GM21381 (cell line): ENCODE measurements around the gene POLL.

Experiments used
- ATAC-seq: cut with Tn5 transposase; IDR thresholded peaks from one replicate; pipeline ENCODE4 v1.9.1; 2021; ENCODE audit warnings: mild to moderate bottlenecking, moderate library complexity; ENCODE audit not compliant: unreplicated experiment

The POLL gene

DNA sequence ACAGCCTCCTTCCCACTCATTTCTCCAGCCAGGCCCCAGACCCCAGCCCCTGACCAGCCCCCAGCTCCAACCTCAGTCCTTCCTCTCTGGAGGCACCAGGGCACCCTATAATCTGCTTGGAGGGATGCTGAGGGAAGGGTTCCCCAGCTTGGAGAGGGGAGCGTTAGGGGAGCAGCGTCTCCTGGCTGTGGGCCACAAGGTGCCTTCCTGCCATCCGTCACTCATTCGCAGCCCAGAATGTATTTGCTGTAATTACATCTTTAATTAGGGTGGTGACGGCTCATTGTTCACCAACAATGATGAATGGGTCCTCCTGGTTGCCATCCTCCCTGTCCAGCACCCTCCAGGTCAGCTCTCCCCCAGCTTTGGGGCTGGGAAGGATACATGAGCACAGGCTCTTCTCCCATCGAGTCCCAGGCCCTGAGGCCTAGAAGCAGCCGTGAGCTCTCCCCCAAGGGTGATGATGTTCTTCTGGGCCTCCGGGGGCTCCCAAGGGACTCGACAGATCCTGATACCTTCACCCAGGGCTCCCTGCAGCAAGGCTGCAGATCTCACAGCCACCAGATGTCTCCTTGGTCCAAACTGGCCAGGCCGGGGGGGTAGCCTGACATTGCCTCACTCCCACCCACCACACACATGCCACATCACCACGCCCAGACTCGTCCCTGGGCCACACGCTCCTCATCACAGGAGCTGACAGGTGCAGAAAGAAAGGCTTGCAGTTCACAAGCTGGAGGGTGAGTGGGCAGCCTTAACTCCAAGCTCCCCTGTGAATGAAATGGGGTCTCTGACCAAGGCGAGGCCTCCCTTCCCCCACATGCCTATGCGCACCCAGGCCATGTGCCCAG, 26.8 kb downstream of the POLL start:
- no peak for ATAC-seq

DNA sequence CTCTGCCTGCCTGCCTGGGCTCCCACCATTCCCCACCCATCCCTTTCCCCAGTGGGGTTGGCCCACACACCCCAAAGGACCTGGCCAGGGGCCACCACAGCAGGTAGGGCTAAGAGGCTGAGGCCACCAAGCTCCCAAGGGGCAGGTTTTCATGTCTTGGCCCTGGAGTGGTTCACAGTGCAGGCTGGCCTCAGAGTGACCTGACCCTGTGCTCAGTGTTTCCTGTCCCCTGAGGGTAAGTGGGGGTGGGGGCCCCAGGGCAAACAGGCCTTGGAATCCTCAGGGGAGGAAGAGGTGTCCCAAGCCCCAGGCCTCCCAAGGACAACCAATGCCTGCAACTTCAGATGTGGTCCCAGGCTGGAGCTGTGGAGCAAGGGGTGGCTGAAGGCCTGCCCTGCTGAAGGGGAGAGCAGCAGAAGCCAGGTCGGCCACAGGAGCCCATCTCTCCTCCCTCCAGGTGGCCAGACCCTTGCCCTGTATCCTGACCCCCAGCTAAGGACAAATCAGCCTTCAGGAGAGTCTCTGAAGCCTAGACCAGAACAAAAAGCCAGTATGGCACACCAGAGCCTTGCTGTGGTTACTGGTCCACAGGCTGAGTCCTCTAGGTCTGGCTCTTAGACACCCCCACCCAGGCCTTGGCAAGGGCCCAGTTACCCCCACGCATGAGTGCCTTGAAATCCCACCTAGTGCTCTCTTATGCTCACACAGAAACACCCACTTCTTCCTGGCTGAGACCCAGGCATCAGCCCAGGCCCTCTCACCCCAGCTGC, 27.6 kb downstream of the POLL start:
- ATAC-seq = no peak

DNA sequence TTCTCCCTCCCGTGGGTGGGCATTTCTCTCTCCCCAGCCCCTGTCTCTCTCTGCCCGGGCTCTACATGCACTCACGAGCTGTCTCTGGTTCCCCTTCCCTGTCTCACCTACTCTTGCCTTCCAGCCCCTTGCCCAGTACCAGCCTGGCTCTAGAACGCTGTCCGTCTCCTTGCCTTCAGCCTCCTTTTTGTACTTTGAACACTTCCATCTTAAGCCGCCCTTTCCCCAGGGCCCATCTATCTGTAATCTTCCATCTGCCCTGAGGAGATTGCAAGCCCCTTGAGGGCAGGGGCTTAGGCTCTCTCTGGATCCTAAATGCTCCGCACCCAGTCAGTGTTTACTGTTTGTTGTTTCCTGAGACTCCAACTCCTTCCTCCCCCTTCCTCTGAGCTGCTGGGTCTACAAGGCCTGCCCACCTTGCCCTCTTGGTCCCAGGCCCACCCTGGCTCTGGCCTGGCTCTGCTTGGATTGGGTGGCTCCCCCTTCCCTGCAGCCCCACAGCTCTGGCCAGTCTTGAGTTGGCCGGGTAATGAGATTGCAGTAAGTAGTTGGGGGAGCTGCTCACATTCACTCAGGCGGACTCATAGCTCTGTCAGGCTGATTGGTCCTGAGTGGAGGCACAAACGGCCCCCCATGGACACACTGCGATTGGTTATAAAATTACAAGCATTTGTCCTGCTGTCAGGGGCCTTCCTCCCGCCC, 28.3 kb downstream of the POLL start:
- ATAC-seq = no peak

DNA sequence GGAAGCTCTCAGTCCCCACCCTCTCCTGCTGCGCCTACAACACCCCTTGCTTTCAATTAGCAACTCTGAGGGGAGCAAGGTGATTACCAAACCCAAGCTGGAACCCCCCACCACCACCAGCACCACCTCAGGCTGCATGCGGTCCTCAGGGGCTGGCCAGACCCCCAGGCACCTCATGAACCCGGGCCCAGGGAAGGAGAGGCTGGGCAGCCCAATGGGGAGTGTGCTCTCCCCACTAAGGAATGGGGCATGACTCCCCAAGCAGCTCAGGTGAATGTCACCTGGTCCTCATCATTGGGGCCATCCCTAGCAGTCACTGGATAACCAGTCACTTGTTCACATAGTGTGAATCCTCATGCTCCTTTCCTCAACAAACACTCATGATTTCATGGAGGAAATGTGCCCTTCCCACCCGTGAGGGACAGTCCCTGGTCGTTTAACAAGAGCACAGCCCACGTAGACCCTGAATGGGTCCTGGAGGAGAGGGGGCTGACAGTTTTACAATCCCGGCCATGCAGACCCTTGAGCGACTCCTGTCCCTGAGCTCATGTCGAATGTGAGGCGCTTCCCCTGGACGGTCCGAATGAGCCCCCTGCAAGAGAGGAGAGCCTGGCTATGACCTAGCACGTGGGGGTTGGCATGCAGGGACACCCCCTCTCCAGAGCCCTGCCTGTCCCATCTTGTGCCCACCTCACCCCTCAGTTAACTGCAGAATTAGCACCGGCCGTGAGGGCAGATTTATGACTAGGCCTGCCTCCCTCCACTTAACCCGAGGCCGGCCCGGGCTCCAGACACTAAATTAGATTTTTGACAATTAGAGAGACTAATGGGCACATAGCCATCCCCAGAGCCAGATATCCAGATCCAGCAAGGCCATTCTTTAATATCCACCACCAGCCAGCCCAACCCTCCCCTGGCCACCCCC, 29.1 kb downstream of the POLL start:
- ATAC-seq = no peak

DNA sequence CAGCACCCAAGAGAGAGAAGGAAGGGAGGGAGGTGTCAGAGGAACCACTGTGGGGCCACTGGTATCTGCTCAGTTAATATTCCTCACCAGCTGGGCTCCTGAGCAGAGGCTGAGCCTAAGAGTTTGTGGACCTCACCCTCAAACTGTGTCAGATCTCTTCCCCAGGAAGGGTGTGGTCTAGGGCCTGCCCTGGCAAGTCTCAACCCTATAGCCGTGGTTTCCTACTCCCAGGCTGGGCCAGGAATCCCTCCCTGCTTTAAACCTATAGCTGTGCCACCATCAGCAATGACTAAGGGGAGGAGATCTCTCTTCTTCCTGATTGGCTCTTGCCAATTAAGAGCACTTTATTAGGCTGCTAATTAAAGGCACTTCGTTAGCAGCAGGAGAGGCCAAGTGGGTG, 29.9 kb downstream of the POLL start:
- ATAC-seq = no peak

DNA sequence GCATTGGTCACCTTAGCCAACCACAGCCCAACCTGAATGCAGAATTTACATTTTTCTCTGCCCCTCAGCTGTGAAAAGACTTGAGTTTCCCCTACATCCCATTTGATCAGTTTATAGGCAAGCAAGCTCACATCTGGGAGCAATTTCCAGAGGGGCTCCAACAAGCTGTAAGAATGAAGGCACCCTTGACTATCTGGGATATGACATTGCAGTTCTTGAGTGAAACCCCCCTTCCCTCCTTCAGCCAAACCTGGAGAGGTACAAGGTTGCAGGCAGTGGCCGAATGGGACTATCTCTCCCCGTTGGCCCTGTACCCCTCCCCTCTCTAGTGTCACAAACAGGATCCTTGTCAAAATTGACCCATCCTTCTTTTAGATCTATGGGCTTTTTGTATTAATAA, 30.5 kb downstream of the POLL start:
- ATAC-seq = no peak

DNA sequence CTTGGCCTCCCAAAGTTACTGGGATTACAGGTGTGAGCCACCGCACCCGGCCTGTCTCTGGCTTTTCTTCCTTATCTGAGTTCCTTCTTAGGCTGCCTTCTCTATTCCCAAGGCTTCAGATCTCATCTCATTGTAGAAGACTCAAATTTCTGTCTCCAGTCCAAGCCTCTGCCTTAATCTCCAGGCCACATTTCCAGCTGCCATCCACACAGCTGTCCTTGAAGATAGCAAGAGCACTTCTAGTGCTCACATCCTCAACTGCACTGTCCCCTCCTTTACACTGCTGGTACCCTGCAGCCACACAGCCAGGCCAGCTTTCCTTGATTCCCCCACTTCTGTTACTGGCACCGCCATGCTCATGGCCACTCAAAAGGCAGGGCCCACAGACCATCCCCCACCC, 35.6 kb downstream of the POLL start:
- no peak for ATAC-seq

DNA sequence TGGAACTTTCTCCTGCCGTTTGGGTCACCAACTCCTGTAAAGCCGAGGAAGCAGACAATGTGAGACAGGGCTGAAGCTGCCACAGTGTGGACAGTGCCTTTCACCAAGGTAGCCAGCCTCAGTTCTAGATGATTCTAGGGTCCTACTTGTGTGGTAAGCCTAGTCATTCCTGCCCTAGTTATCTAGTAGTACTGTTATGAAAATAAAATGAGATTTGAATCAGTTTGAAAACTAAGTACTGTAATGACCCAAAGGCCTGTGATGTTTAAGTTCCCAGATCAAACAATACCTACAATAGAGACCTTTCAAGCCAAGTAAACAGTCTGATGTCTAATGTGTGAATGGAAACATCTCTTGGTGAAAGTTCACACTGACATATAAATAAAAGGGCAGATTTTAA, 37.1 kb downstream of the POLL start:
- ATAC-seq = no peak

DNA sequence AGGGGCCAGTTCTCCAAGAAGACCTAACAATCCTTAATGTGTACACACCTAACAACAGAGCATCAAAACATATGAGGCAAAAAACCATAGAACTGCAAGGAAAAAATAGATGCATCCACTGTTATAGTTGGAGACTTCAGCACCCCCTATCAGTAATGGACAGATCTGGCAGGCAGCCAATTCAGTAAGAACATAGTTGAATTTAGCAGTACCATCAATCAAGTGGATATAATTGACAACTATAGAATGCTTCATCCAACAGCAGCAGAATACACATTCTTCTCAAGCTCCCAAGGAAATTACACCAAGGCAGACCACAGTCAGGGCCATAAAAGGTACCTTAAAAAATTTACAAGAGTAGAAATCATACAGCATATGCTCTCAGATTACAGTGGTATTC, 42.2 kb downstream of the POLL start:
- ATAC-seq = no peak

DNA sequence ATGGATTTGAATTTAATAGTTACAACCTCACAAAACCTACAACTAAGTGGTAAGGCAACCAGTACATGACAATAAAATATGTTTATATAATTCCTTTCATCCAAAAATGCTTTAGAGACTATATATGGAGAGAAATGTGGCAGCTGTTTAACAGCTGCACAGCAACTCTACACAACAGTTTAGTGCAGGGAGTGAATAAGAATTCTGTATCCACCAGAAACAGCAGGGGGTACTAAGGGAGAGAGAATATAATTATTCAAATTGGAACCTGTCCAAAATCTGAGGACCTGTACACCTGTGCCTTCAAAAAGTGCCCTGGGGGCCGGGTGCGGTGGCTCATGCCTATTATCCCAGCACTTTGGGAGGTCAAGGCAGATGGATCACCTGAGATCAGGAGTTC, 49.6 kb downstream of the POLL start:
- ATAC-seq = no peak

DNA sequence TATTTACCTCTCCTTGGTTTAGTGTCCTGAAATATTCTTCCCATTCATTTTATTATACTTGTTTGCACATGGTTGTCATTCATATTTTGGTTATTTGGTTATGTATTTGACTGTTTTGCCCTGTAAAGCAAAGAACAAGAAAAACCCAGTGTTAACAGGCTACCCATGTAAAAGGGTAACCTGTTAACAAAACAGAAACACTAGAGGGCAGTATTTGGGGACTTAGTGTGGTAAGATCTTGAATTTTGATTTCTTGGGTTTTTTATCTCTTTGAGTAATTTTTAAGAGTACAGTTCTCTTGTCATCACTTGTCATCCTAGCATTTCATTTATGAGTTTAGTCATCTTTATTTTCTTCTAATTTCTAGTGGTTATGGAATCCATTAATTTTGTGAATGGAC, 51.3 kb downstream of the POLL start:
- ATAC-seq = no peak

DNA sequence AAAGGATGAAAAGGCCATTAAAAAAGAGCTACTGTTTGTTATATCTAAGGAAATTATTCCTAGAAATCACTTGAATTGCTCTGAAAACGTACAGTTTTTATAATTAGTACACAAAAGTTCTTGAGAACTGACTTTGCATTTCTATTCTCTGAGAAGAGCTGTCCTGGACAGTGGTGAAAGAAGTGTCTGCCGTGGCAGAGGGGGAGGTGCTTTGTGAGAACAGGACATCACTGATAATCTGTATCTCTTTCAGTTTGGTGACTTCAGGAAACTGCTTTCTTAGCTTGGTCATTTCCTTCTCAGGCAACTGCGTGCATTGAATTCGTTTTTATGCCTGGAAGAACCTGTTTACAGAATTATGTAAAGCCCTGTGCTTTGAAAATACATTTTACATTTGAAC, 52.1 kb downstream of the POLL start:
- ATAC-seq = no peak

DNA sequence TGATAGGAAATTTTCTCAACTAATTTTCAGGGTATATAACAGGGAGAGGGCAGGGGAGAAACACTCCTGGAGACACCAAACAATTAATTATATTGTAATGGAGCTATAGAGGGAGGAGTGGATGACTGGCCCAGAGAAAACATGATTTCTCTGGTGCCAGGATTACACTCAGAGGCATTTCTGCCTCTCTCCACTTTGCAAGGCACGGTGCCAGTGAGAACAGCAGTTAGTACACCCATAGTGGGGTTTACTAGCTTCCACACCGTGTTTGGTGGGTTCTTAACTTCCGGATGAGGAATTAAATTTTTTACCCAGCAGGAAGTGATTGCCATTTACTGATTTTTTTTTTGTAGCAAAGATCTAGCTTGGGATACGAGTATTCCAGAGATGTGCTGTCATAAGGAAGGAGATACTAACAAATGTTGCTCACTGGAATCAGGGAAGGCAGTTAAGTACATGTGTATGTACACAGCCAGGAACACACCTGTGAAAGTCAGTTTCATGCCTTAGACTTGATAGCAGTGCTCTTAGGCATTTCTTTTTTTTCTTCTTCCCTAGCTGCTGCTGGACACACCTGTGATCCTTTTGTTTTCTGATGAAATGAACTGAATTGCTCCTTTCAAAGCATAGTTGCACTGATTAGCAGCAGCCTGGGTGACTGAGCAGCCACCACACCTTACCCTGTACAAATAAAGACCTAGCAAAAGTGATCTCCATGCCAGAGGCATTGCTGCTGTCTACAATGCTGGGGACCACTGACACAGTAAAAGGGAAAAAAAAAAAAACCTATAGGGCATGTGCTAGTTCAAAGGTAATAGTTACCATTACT, 58.1 kb downstream of the POLL start:
- ATAC-seq = no peak

DNA sequence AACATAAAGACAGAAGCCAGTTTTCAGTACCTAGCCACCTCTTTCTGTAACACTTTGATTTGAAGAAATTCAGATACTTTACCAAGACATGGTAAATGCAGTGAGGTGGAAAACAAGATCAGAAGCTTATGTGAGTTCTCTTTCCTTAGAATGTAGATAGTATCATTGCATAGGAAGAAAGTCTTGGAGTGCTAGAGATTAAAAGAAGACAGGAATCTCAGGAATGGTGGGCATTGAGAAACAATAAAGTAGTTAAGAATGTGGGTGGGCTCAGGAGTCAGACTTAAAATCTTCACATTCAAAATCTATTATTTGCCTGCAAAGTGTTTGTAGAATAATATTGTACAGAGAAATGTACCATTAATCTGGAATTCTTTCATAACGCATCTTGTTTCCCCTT, 58.9 kb downstream of the POLL start:
- ATAC-seq = no peak
